Ishikawa (cell line): ENCODE results near the gene ERBB2.
A peak's percentile ranks its signal among the peaks of the same experiment; 100 is the strongest.

Experiments used
- CEBPB ChIP-seq: IDR thresholded peaks from 2 replicates; pipeline ENCODE4 v1.6.1; 2012
- CREB1 ChIP-seq: IDR thresholded peaks from 2 replicates; pipeline ENCODE4 v1.6.1; 2012; ENCODE audit warnings: low read depth
- EGR1 ChIP-seq: IDR thresholded peaks from 2 replicates; pipeline ENCODE4 v1.6.1; 2012
- EP300 ChIP-seq: IDR thresholded peaks from 2 replicates; pipeline ENCODE4 v1.6.1; 2012; ENCODE audit warnings: borderline replicate concordance
- FOXM1 ChIP-seq: IDR thresholded peaks from 2 replicates; pipeline ENCODE4 v1.6.1; 2012; ENCODE audit warnings: low read depth, borderline replicate concordance
- NFIC ChIP-seq: IDR thresholded peaks from 2 replicates; pipeline ENCODE4 v1.6.1; 2012
- RAD21 ChIP-seq: IDR thresholded peaks from 2 replicates; pipeline ENCODE4 v1.6.1; 2012; ENCODE audit warnings: low read depth
- REST ChIP-seq: IDR thresholded peaks from 2 replicates; pipeline ENCODE4 v1.6.1; 2012; ENCODE audit warnings: low read depth, mild to moderate bottlenecking
- TAF1 ChIP-seq: IDR thresholded peaks from 2 replicates; pipeline ENCODE4 v1.6.1; 2012; ENCODE audit warnings: low read depth, mild to moderate bottlenecking
- TCF12 ChIP-seq: IDR thresholded peaks from 2 replicates; pipeline ENCODE4 v1.6.1; 2012; ENCODE audit warnings: low read depth
- TEAD4 ChIP-seq: IDR thresholded peaks from 2 replicates; pipeline ENCODE4 v1.6.1; 2012
- USF1 ChIP-seq: IDR thresholded peaks from 2 replicates; pipeline ENCODE4 v1.6.1; 2012
- YY1 ChIP-seq: IDR thresholded peaks from 2 replicates; pipeline ENCODE4 v1.6.1; 2012; ENCODE audit warnings: low read depth
- ZBTB7A ChIP-seq: IDR thresholded peaks from 2 replicates; pipeline ENCODE4 v1.6.1; 2012; ENCODE audit warnings: low read depth
- TF ChIP-seq, protein P1 (sequence below): IDR thresholded peaks from 2 replicates; pipeline ENCODE4 v1.6.1; 2012

The ERBB2 gene

GRCh38 chr17:39750131-39751015 lies 50.5 kb downstream of the ERBB2 start:
- no peak for TF ChIP-seq FOXM1
- TF ChIP-seq ZBTB7A = 0 out of 2 replicates have a peak, but pooled peaks have one; percentile 27
- peak; percentile 75 for TF ChIP-seq TEAD4
- TF ChIP-seq TCF12 = peak; percentile 57
- peak; percentile 62; the same call in 1 of the 2 replicates for TF ChIP-seq EP300
- peak; percentile 83 for TF ChIP-seq NFIC

DNA sequence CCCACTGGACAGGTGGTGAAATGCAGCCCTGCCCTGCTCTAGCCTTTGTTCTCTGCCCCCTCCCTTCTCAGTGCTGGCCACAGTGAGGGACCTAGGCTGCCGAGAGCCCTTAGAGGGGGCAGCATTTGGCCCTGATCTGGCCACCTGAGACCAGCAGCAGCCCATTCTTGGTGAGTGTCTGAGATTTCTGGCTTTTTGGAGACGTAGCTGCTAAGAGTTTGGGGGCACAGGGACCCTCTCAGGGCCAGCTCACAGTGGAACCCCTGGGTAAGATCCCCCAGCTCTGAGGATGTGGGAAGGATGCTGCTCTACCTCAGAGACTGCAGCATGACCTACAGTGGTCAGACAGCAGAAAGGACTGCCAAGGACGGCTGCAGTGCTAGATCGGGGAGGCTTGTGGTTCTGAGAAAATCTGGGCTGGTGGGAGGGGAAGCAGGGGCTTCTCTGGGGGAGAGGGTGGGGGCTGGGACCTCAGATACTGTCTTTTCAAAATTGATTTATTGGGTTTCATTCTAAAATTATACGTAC lies 51.2 kb downstream of the ERBB2 start:
- TF ChIP-seq TCF12 (no peak), EP300 (no peak), ZBTB7A (no peak), RAD21 (no peak), REST (no peak), NFIC (no peak), CREB1 (no peak), TAF1 (no peak), EGR1 (no peak), FOXM1 (no peak), CEBPB (no peak), TEAD4 (no peak), YY1 (no peak), USF1 (no peak)
- TF ChIP-seq, protein P1, sequence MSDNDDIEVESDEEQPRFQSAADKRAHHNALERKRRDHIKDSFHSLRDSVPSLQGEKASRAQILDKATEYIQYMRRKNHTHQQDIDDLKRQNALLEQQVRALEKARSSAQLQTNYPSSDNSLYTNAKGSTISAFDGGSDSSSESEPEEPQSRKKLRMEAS = no peak

- TF ChIP-seq TEAD4 (no peak), TAF1 (no peak), REST (no peak), FOXM1 (no peak), ZBTB7A (peak; percentile 56; the same call in 1 of the 2 replicates), TCF12 (peak; percentile 23; the same call in 1 of the 2 replicates), NFIC (0 out of 2 replicates have a peak, but pooled peaks have one; percentile 32), EGR1 (no peak), RAD21 (no peak), EP300 (0 out of 2 replicates have a peak, but pooled peaks have one; percentile 17)
- TF ChIP-seq, protein P1 = 0 out of 2 replicates have a peak, but pooled peaks have one; percentile 9
Measured at GRCh38 chr17:39751637-39752036, 51.8 kb downstream of the ERBB2 start.

GRCh38 chr17:39752241-39752881 lies 52.5 kb downstream of the ERBB2 start:
- TF ChIP-seq FOXM1 (no peak), REST (no peak), USF1 (no peak), TCF12 (no peak), CEBPB (no peak), NFIC (no peak), ZBTB7A (0 out of 2 replicates have a peak, but pooled peaks have one; percentile 2)
- TF ChIP-seq, protein P1 = no peak
